HCT116 (cell line): ENCODE measurements around the gene TMEM63A. TPM values are rescaled to one million over a fixed set of nuclear protein-coding genes. Genes with fewer than 3 reads are reported as not detected.

Source experiments
- ATAC-seq: fragments of 200-7000 bp; cut with Tn5 transposase; 2 replicates; pipeline ENCODE4 v1.9.1; 2020; ENCODE audit warnings: mild to moderate bottlenecking, moderate library complexity
- BruUV-seq: library from RNA; stranded (reverse); fragments of 400-500 nt; replicated peaks from 2 replicates; lab custom pipeline; 2021; lab: Mats Ljungman, UMichigan
- CTCF ChIA-PET: fragments of 300-600 bp; sonication (Branson Sonifier 250); formaldehyde crosslinking; loops from one replicate; lab custom pipeline; 2021; ENCODE audit warnings: antibody characterized with exemption; lab: Charles Lee
- POLR2A ChIA-PET: fragments of 300-600, 350-600 bp; sonication (Branson Sonifier 250); formaldehyde crosslinking; loops from one replicate; lab custom pipeline; 2021; ENCODE audit warnings: antibody characterized with exemption; lab: Charles Lee
- RAD21 ChIA-PET, 2 experiments: fragments of 300-600 bp; sonication (Branson Sonifier 250); formaldehyde crosslinking; loops; one replicate each; lab custom pipeline; 2023; ENCODE audit warnings: low total read pairs in 2 of 2; ENCODE audit not compliant: uncharacterized antibody in 2 of 2, unreplicated experiment in 2 of 2, low non-redundant PET in 1 of 2; lab: Charles Lee
- DNase-seq: peaks from one replicate; pipeline ENCODE4 v3.0.0-alpha.2; 2010; ENCODE audit warnings: low read depth, low spot score
- H2AFZ ChIP-seq: fragments of 200-600 bp; shearing (Covaris generic), sonication (generic); 2 replicates; pipeline ENCODE4 v1.6.1; 2017; ENCODE audit warnings: low read depth, mixed run types, mixed read lengths, antibody characterized with exemption, low read length; ENCODE audit not compliant: poor library complexity, severe bottlenecking
- H3K27ac ChIP-seq: 2 replicates; pipeline ENCODE4 v1.5.1; 2012; ENCODE audit warnings: low read depth, low read length
- H3K27me3 ChIP-seq: fragments of 200-600 bp; sonication (generic); 2 replicates; pipeline ENCODE4 v1.6.1; 2016; ENCODE audit warnings: mixed run types, low read length, mixed read lengths; ENCODE audit not compliant: insufficient read depth
- H3K36me3 ChIP-seq, 2 experiments: fragments of 200-500 bp in 1 of 2; fragments of 200-600 bp in 1 of 2; sonication (Bioruptor generic) in 1 of 2; sonication (generic) in 1 of 2; 2 replicates each; pipeline versions ENCODE4 v1.5.1 to v1.6.1; 2014 to 2016; ENCODE audit warnings: low read length in 2 of 2, inconsistent platforms in 1 of 2, mixed read lengths in 1 of 2, mixed run types in 1 of 2; ENCODE audit not compliant: insufficient read depth in 2 of 2, control insufficient read depth in 1 of 2
- H3K4me1 ChIP-seq, 2 experiments: fragments of 200-600 bp in 1 of 2; sonication (generic) in 1 of 2; 2 replicates each; pipeline versions ENCODE4 v1.5.1 to v1.6.1; 2012 to 2017; ENCODE audit warnings: low read length in 2 of 2, inconsistent platforms in 1 of 2, mild to moderate bottlenecking in 1 of 2, mixed read lengths in 1 of 2, mixed run types in 1 of 2, moderate library complexity in 1 of 2; ENCODE audit not compliant: insufficient read depth in 2 of 2, control insufficient read depth in 1 of 2
- H3K4me2 ChIP-seq: fragments of 200-600 bp; sonication (generic); 2 replicates; pipeline ENCODE4 v1.6.1; 2017; ENCODE audit warnings: mixed run types, low read length, mixed read lengths
- H3K4me3 ChIP-seq, 2 experiments: fragments of 200-600 bp in 1 of 2; sonication (generic) in 1 of 2; replicated peaks in 1 of 2; 2 replicates each; pipeline ENCODE4 v1.5.1; 2011 to 2016; ENCODE audit warnings: low read length in 2 of 2, control low read depth in 1 of 2, low read depth in 1 of 2, mild to moderate bottlenecking in 1 of 2, mixed read lengths in 1 of 2, mixed run types in 1 of 2
- H3K79me2 ChIP-seq: fragments of 200-600 bp; sonication (generic); 2 replicates; pipeline ENCODE4 v1.6.1; 2017; ENCODE audit warnings: mild to moderate bottlenecking, mixed run types, low read length, moderate library complexity, mixed read lengths; ENCODE audit not compliant: insufficient read depth
- H3K9ac ChIP-seq: fragments of 200-600 bp; sonication (generic); 2 replicates; pipeline ENCODE4 v1.6.1; 2016; ENCODE audit warnings: low read length, mixed read lengths
- H3K9me2 ChIP-seq: fragments of 200-600 bp; sonication (generic), shearing (Covaris generic); 2 replicates; pipeline ENCODE4 v1.6.1; 2017; ENCODE audit warnings: mixed run types, mild to moderate bottlenecking, moderate library complexity; ENCODE audit not compliant: insufficient read depth
- H3K9me3 ChIP-seq, 2 experiments: fragments of 200-500 bp in 1 of 2; fragments of 200-600 bp in 1 of 2; sonication (Bioruptor generic) in 1 of 2; sonication (generic) in 1 of 2; 2 replicates each; pipeline ENCODE4 v1.6.1; 2014 to 2017; ENCODE audit warnings: low read length in 2 of 2, mixed read lengths in 2 of 2, inconsistent platforms in 1 of 2, low read depth in 1 of 2, mild to moderate bottlenecking in 1 of 2, mixed run types in 1 of 2, moderate library complexity in 1 of 2; ENCODE audit not compliant: control insufficient read depth in 1 of 2, insufficient read depth in 1 of 2
- H4K20me1 ChIP-seq: fragments of 200-600 bp; sonication (generic), shearing (Covaris generic); 2 replicates; pipeline ENCODE4 v1.6.1; 2017; ENCODE audit warnings: mixed run types, mild to moderate bottlenecking, moderate library complexity; ENCODE audit not compliant: insufficient read depth
- CBX3 ChIP-seq: IDR thresholded peaks from 2 replicates; pipeline ENCODE4 v1.6.1; 2012; ENCODE audit warnings: low read depth
- CEBPB ChIP-seq: IDR thresholded peaks from 2 replicates; pipeline ENCODE4 v1.6.1; 2012; ENCODE audit warnings: low read depth
- EZH2 ChIP-seq: fragments of 200-600 bp; sonication (generic); IDR thresholded peaks from 2 replicates; pipeline ENCODE4 v1.6.1; 2017; ENCODE audit warnings: antibody characterized with exemption, mixed run types
- EZH2phosphoT487 ChIP-seq: fragments of 200-600 bp; IDR thresholded peaks from 2 replicates; pipeline ENCODE4 v1.6.1; 2018; ENCODE audit warnings: antibody characterized with exemption, borderline replicate concordance
- FOSL1 ChIP-seq: IDR thresholded peaks from 2 replicates; pipeline ENCODE4 v1.6.1; 2012; ENCODE audit warnings: low read depth
- JUND ChIP-seq: IDR thresholded peaks from 2 replicates; pipeline ENCODE4 v1.6.1; 2012
- POLR2A ChIP-seq: IDR thresholded peaks from 2 replicates; pipeline ENCODE4 v1.7.0; 2011; ENCODE audit warnings: borderline replicate concordance; ENCODE audit not compliant: insufficient read depth, insufficient read length; ENCODE audit errors: extremely low read depth
- POLR2AphosphoS5 ChIP-seq: IDR thresholded peaks from 2 replicates; pipeline ENCODE4 v1.6.1; 2011; ENCODE audit warnings: mild to moderate bottlenecking, low read depth, low read length, moderate library complexity
- SIN3A ChIP-seq: IDR thresholded peaks from 2 replicates; pipeline ENCODE4 v1.6.1; 2012; ENCODE audit warnings: low read depth
- SP1 ChIP-seq: IDR thresholded peaks from 2 replicates; pipeline ENCODE4 v1.6.1; 2012; ENCODE audit warnings: low read depth
- SRF ChIP-seq: IDR thresholded peaks from 2 replicates; pipeline ENCODE4 v1.6.1; 2012; ENCODE audit warnings: low read depth
- ZFX ChIP-seq: fragments of 450-650 bp; IDR thresholded peaks from 2 replicates; pipeline ENCODE4 v1.6.1; 2017
- ZNF274 ChIP-seq: fragments of 200-500 bp; sonication (Bioruptor generic); IDR thresholded peaks from 2 replicates; pipeline ENCODE4 v1.6.1; 2014; ENCODE audit warnings: mild to moderate bottlenecking, low read depth, low read length, inconsistent platforms
- intact Hi-C: fragments of 100-400 bp; cut with micrococcal nuclease; formaldehyde crosslinking; loops from 2 replicates; pipeline ENCODE4 v1.10.0; 2022
- total RNA-seq: library from RNA; stranded (reverse); gene quantifications from one replicate; pipeline ENCODE4 v1.2.1, GENCODE V29; 2021; ENCODE audit not compliant: unreplicated experiment
- TF ChIP-seq, protein P1 (sequence below): IDR thresholded peaks from 2 replicates; pipeline ENCODE4 v1.6.1; 2012

The TMEM63A gene
- total RNA-seq, 1 experiment from 2014 or later, result 24.4 TPM

- no peak overlapping the region for H3K27ac ChIP-seq
- H3K4me2 ChIP-seq, result no peak overlapping the region
- no peaks in the 10 kb centered on the region for H3K27me3 ChIP-seq
- TF ChIP-seq ZFX (no peak), CBX3 (no peak)
- TF ChIP-seq, all 23 proteins: peak for 0
- Histone ChIP-seq H3K4me1 (peaks cover 11 to 15% of the 10 kb centered on the region in 2 experiments), H4K20me1 (no peaks in the 10 kb centered on the region; the same call in 1 of the 2 replicates), H3K36me3 (peaks cover 0 to 11% of the 10 kb centered on the region in 2 experiments; a peak in 3 of 4 replicates), H3K9me3 (no peaks in the 10 kb centered on the region), H3K9ac (no peak overlapping the region), H3K4me3 (no peak overlapping the region), H3K9me2 (no peaks in the 10 kb centered on the region), H3K79me2 (no peaks in the 10 kb centered on the region), H2AFZ (no peak overlapping the region)
- DNase-seq (no peak), ATAC-seq (no peak)
- RAD21 ChIA-PET, result no interaction called here
- intact Hi-C loops, result no loop called here
- no TSS peak for BruUV-seq
- POLR2A ChIA-PET, result no interaction called here
- CTCF ChIA-PET, result no interaction called here
These were observed 19.6 kb downstream of the TMEM63A start for GRCh38 chr1:225862581-225862950.

DNA sequence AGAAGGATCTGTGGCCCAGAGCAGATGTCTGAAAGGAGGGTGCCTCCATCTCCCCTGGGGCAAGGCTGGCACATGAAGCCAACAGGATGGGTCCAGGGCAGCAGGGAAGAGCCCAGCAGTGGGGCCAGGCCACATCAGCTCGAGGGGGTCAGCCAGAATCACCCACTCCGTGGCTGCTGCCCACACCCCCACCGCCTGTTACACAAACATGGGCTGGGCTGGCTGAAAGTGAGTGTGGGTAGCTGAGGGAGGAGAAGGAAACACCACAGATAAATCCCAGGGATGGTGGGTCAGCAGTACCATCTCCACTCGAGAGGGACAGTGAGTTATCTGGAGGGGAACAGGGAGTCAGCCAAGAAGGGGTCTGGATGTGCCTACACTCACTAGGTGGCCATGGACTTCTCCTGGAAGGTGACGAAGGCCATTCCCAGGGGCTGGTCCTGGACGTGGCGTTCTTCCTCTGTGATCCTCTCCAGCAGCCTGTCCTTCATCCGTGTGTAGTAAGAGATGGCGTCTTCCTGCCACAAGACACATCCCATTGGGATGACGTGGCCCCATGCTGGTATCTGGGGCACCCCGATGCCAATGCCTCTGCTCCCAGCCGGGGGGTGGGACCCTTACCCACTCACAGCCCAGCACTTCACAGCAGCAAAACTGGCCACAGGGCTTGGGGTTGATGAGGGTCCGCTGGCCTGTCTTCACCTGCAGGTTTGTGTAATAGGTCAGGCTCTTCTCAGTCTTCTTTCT lies 20.2 kb downstream of the TMEM63A start:
- CTCF ChIA-PET, result no interaction called here
- intact Hi-C loops, result no loop called here
- TF ChIP-seq SIN3A (no peak), SP1 (no peak), FOSL1 (no peak), JUND (no peak), POLR2A (no peak), CEBPB (no peak), POLR2AphosphoS5 (no peak), ZNF274 (no peak), EZH2 (no peak), SRF (no peak), EZH2phosphoT487 (no peak), ZFX (no peak)
- TF ChIP-seq, protein P1, sequence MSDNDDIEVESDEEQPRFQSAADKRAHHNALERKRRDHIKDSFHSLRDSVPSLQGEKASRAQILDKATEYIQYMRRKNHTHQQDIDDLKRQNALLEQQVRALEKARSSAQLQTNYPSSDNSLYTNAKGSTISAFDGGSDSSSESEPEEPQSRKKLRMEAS, result no peak
- TF ChIP-seq, all 23 proteins: peak for 0

More for the DNA sequence above, 20.2 kb downstream of the TMEM63A start:
- H3K9me3 ChIP-seq, result no peaks in the 10 kb centered on the region
- no peaks in the 10 kb centered on the region for H3K79me2 ChIP-seq
- no peaks in the 10 kb centered on the region; the same call in 1 of the 2 replicates for H4K20me1 ChIP-seq
- no peaks in the 10 kb centered on the region for H3K27me3 ChIP-seq
- H2AFZ ChIP-seq, result no peak overlapping the region
- no peak for ATAC-seq
- DNase-seq, result no peak
- no peak overlapping the region for H3K27ac ChIP-seq
- H3K4me3 ChIP-seq, result no peak overlapping the region
- no peaks in the 10 kb centered on the region for H3K9me2 ChIP-seq
- H3K36me3 ChIP-seq, result peaks cover 0 to 11% of the 10 kb centered on the region in 2 experiments; a peak in 3 of 4 replicates
- no peak overlapping the region for H3K4me2 ChIP-seq
- H3K9ac ChIP-seq, result no peak overlapping the region
- H3K4me1 ChIP-seq, result peaks cover 11 to 15% of the 10 kb centered on the region in 2 experiments
- no TSS peak for BruUV-seq
- POLR2A ChIA-PET, result no interaction called here
- RAD21 ChIA-PET, result no interaction called here
